SK-N-MC (cell line): ENCODE measurements around the gene CDA.

ENCODE experiments used
- EZH2 ChIP-seq: fragments of 200-600 bp; sonication (generic); IDR thresholded peaks from one replicate; pipeline ENCODE4 v1.6.1; 2017; ENCODE audit warnings: antibody characterized with exemption
- POLR2AphosphoS5 ChIP-seq: IDR thresholded peaks from 2 replicates; pipeline ENCODE4 v1.6.1; 2012; ENCODE audit warnings: mild to moderate bottlenecking, low read depth, low read length, borderline replicate concordance

DNA sequence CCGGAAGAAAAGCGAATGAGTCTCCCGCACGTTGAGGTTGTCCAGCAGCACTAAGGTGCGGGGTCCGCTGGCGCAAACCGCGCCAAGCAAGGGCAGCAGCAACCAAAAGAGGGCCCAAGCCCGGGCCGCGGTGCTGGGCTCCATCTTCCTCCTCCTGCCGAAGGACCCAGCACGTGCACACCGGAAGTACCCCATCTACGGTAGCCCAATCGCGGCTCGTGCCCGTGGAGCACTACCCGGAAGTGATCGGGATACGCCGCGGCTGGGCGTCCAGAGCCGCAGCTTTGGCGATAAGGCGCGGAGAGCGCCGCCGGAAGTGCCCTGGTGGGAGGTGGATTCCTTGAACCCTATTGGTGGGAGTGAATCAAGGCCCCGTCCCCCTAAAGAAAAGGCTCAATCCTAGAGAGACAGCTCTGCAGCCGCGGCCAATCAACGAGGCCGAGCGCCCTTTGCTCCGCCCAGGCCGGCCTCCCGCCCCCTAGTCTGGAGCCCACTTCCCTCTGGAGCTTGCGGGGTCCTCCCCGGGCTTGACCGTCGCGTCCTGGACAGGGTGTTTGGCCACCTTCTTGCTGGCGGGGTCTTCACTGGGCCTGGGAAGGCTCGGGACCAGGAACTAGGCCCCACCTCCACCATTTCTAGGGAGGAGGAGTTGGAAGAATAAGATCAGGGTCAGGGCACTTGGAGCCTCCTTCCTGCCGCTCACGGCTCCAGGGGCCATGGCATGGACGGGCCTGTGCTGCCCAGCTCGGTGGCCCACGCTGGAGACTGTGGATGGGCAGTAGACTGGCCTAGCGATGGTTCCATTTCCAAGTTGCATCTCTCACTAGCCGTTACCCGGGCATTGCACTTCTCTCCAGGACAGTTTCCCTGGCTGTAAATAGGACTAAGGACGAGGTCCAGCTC lies 72.6 kb downstream of the CDA start, which contains the start of gene DDOST:
- TF ChIP-seq EZH2 (no peak), POLR2AphosphoS5 (peak; percentile 76)
